ENCODE data around the gene LRRC8D.

GRCh38 chr1:89771991-89772560, 48.8 kb upstream of the LRRC8D start:
- TF ChIP-seq CTCF (IDR thresholded peaks at IDR 0.05), result no peak
- no peak for TF ChIP-seq POLR2A (IDR thresholded peaks at IDR 0.05)

All from ovary (tissue), 3 donors.